GM19043 (cell line): ENCODE measurements around the gene RNU6-1.

Experiments
- ATAC-seq: cut with Tn5 transposase; IDR thresholded peaks from one replicate; pipeline ENCODE4 v1.9.1; 2021; ENCODE audit warnings: low read depth; ENCODE audit not compliant: unreplicated experiment

The RNU6-1 gene

GRCh38 chr15:67839929-67840748 is at the start of gene RNU6-1:
Gene RNU6-1, minus strand, starts transcription at chr15:67840045.
- ATAC-seq = peak; percentile 74

GRCh38 chr15:67887776-67888175 is 47.9 kb upstream of the RNU6-1 start:
- no peak for ATAC-seq

GRCh38 chr15:67885861-67886260 is 46.0 kb upstream of the RNU6-1 start:
- ATAC-seq = no peak

- ATAC-seq = no peak
These were observed 45.3 kb upstream of the RNU6-1 start for GRCh38 chr15:67885175-67885523.

GRCh38 chr15:67884514-67885174 is 44.8 kb upstream of the RNU6-1 start:
- no peak for ATAC-seq

- ATAC-seq = no peak
These were observed 44.2 kb upstream of the RNU6-1 start for GRCh38 chr15:67884009-67884408.

- ATAC-seq = no peak
These were observed 43.5 kb upstream of the RNU6-1 start for GRCh38 chr15:67883234-67883773.

GRCh38 chr15:67882487-67883233 is 42.8 kb upstream of the RNU6-1 start:
- ATAC-seq = no peak

GRCh38 chr15:67880651-67881182 is 40.9 kb upstream of the RNU6-1 start:
- no peak for ATAC-seq

GRCh38 chr15:67879440-67880129 is 39.7 kb upstream of the RNU6-1 start:
- ATAC-seq = no peak

GRCh38 chr15:67878712-67879206 is 38.9 kb upstream of the RNU6-1 start:
- no peak for ATAC-seq

- ATAC-seq = no peak
These were observed 33.9 kb upstream of the RNU6-1 start for GRCh38 chr15:67873777-67874176.

- ATAC-seq = no peak
These were observed 31.1 kb upstream of the RNU6-1 start for GRCh38 chr15:67870868-67871408.

- ATAC-seq = no peak
These were observed 29.9 kb upstream of the RNU6-1 start for GRCh38 chr15:67869701-67870100.

- ATAC-seq = no peak
These were observed 25.9 kb upstream of the RNU6-1 start for GRCh38 chr15:67865766-67866165.

GRCh38 chr15:67865331-67865730 is 25.5 kb upstream of the RNU6-1 start:
- no peak for ATAC-seq

GRCh38 chr15:67863442-67863987 is 23.7 kb upstream of the RNU6-1 start:
- ATAC-seq = peak; percentile 78

GRCh38 chr15:67862750-67863441 is 23.1 kb upstream of the RNU6-1 start:
- no peak for ATAC-seq

GRCh38 chr15:67861983-67862382 is 22.1 kb upstream of the RNU6-1 start:
- ATAC-seq = no peak
